GM15510 (cell line): ENCODE data around the gene ANO6.

ENCODE experiments used
- POLR2A ChIP-seq: IDR thresholded peaks from 3 replicates; pipeline ENCODE4 v1.6.1; 2011; ENCODE audit warnings: borderline replicate concordance; ENCODE audit not compliant: insufficient read length; ENCODE audit errors: extremely low read depth

ANO6 gene

DNA sequence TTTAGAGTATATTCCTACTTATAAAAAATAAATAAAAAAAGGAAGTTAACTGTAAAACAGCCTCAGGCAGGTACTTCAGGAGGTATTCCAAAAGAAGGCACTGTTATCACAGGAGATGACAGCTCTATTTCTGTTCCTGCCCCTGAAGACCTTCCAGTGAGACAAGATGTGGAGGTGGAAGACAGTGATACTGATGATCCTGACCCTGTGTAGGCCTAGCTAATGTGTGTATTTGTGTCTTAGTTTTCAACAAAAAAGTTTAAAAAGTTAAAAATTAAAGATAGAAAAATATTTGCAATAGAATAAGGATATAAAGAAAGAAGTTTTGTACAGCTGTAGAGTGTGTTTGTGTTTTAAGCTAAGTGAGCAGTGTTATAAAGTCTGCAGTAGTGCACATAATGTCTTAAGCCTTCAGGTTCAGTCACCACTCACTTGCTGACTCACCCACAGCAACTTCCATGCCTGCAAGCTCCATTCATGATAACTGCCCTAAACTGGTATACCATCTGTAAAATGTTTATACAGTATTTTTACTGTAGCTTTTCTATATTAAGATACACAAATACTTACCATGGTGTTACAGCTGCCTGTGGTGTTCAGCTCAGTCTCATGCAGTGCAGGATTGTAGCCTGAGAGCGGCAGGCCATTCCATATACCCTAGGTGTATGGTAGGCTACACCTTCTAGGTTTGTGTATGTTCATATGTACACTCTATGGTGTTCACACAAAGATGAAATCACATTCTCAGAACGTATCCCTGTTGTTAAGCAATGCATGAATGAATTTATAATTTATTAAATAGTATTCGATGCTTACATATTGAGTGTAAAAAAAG is 121.1 kb downstream of the ANO6 start:
- no peak for TF ChIP-seq POLR2A

DNA sequence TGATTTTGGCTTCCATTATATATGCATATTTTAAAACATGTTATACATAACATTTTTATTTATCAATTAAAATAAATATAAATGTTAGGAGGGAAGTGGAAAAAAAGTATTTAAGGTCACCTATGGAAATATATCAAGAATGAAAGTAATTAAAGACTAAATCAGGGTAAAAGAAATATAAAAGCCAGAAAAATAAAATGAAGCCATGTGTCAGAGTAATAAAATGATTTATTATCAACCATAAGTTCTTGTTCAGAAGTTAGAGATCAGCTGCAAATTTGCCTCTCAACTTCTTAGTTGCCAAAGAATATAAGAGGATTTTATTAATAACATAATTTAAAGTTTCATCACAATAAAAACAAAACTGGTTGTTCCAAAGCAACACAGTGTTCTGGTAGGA is 121.9 kb downstream of the ANO6 start:
- TF ChIP-seq POLR2A: no peak

DNA sequence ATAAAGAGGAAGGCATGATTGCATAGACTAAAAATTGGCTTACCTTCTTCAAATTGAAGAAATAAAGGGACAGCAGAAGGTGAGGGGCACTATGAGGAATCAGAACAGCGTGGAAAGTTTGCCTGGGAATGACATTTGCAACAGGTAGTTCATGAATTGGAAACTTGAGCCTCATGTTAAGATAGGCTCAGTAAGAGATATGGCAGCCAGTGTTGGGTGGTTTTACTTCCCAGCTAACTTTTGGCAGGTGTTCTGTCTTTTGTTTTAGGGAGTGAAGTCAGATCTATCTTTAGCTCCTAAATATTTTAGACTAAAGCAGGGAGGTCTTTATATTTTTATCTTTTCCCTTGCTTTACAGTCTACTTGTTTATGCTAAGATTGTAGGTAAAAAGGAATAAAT is 122.4 kb downstream of the ANO6 start:
- TF ChIP-seq POLR2A: no peak

DNA sequence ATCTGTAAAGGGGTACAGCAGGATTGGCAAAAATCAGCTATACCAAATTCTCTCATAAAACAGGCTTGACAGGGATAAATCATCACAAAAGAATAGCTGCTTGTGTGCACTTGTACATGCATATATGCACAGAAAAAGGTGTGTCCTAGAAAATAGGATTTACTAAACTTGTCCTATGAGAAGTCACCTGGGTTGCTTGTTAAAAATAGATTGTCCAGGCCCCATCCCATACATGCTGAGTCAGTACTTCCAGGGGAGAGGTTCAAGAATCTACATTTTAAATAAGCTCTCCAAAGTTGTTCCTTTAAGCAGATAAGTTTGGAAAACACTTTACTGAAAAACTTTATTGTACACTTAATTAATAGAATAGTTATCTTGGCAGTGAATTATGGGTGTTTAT is 123.1 kb downstream of the ANO6 start:
- no peak for TF ChIP-seq POLR2A

DNA sequence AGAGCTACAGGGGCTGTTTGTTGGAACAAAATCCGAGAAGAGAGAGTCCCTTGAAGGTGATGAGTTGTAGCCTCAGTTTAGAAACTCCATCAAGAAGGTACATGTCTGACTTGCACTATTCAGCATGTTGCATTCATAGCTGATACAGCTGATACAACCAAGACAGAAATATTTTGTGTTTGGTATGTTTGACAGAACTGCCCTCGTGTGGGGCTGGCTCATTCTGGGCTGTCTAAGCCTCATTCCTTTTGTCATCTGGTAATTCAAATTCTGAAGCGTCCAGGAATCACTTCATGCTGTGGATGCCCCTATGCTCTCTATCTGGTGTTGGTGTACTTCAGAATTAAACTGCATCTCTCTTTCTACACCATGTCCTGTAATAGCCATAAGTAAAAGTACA is 126.3 kb downstream of the ANO6 start:
- TF ChIP-seq POLR2A: no peak

DNA sequence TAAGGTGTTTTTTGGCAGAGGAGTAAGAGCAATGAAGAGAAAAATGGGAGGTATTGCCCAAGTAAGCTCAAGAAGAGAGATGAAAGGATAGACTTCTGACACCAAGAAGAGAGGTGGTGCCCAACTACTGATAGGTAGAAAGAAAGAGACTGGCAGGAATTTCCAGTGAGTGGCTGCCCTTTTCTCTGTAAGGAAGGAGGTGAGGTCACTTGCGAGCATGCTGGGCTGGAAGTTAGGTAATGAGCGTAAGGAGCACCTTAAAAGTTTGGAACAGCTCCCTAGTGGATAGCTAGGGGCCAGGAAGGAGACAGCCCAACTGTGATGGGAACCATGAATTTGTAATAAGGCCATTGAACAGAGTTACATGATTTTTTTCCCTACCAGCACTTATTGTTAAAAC is 127.0 kb downstream of the ANO6 start:
- no peak for TF ChIP-seq POLR2A

DNA sequence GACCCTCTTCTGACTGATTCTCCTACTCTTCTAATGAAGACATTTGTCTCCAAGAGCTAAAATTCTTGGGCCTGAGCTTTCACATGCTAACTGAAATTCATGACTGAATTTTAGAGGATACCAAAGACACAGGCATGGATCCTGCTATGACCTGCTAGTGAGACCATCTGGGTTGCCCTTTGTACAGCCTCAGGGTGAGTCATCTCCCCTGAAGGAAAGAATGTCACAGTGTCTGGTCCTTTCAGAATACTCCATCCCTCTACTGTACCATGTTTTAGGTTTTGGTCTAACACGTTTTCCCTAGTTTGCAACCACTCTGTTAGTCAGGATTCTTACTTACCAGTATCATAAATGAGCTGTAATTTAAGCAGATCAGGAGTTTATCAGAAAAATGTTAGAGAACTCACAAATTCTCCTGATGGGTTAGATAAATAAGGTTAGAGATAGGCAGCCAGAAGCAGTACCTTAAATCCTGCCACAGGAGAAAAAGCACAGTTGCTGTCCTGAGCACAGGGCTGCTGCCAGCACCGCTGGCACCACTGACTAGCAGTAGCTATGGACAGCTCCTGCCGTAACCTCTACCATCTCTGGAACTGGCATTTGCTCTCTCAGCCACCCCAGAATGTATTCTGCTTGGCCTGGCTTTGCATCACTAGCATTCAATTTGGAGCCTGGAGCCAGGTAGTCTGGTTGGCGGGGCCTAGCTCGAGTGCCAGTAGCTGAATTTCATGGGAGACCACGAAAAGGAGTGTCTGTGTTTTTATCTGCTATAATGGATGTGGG is 127.6 kb downstream of the ANO6 start:
- TF ChIP-seq POLR2A: no peak

DNA sequence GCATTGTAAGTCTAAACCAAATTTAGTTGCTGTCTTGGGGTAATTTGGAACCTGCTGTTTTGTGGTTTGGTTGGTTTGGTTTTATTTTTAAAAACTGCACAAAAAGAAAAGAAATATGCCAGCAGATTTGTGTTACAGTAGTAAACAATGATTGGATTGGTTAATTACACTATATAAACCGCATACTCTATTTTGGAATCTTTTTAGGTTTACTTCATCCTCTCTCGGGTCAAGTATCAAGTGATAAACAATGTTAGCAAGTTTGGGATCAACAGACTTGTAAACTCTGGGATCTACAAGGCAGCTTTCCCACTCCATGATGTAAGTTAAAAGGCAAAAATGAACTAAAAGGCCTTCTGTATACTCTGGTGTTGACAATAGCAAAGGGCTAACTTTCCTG is 132.4 kb downstream of the ANO6 start:
- no peak for TF ChIP-seq POLR2A

DNA sequence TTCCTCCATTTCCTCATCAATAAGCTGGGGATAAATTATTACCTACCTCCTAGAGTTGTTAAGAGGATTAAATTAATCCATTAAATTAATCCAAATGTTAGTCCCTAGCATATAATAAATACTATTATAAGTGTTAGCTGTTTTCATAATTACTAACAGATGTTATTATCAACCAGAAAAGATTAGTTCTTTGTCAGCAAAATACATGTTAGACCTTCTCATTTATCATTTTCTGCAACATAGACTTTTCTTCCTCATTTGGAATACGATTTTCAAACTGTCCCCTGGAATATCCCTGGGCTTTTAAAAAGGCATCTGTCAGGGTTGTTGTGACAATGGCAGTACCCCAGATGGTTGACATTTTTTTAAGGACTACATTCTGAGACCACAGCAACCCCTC is 133.1 kb downstream of the ANO6 start:
- TF ChIP-seq POLR2A: no peak

DNA sequence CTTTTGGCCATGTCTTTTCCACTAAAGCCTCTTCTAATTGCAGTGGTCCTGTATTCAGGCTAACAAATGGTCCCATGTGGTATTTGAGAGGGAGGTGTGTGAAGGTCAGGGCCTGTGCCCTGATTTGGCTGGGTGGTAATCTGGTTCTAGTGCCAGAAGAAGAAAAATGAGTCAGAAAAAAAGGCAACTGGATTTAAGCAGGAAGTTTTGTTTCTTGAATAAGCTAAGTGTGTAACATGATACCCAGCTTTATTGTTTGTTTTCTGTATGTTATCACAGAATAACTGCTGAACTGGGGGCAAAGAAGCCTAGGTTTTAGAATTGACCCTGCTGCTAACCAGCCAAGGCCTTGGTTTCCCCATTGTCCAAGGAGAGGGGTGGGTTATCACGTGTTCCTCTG is 134.0 kb downstream of the ANO6 start:
- TF ChIP-seq POLR2A: no peak

DNA sequence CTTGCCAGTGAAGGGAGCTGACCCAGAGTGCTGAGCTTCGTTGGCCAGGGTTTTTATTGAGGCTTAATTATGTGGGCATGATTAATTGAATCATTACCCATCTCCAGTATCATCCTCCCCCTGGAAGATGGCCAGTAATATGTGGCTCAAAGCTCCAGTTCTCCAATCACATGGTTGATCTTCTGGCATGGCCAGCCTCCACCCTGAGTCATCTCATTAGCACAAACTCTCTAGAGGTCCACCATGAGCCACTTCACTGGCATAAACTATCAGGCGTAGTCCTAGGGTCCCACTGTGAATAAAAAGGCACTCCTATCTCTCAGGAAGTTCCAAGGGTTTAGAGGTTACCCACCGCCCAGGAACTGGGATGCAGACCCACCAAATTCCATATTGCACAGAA is 135.0 kb downstream of the ANO6 start:
- no peak for TF ChIP-seq POLR2A

DNA sequence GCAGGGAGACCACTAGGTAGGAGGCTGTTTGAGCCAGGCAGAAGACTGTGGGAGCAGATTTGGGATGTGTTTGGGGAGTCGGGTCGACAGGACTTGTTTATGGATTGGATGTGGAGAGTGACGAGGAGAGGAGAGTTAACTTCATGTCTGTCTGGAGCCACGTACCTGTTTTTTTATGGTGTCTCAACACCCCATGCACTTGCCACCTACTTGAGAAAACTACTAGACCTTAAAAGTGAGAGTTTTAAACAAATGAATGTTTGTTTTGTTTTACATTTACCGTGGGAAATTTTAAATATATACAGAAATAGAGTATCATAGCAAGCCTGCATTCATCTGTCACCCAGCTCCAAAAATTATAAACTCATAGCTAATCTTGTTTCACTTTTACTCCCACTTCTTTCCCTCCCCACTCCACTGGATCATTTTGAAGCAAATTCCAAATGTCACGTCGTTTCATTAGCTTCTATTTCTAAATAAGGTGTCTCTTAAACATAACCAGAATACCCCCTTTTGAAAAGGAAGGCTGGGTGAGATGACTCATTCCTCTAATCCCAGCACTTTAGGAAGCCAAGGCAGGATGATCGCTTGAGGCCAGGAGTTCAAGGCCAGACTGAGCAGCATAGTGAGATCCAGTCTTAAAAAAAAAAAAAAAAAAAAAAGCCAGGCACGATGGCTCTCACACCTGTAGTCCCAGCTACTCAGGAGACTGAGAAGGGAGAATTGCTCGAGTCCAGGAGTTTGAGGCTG is 136.2 kb downstream of the ANO6 start:
- TF ChIP-seq POLR2A: no peak

DNA sequence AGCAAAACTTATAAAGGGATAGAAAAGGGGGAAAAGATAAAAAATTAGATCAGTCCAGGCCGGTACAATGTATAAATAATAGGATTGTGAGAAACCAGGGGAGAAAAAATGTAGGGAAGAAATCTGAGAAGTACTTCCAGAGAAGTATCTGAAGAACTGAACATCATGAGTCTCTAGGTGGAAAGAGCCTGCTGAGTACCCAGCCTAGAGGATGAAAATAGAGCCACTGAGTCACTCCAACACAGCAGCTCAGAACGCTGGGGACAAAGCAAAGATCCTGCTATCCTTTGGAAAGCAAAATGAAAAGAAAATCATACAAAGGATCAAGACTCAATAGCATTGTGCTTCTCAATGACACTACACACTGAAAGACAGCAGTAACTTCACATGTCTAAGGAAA is 138.0 kb downstream of the ANO6 start:
- TF ChIP-seq POLR2A: no peak

DNA sequence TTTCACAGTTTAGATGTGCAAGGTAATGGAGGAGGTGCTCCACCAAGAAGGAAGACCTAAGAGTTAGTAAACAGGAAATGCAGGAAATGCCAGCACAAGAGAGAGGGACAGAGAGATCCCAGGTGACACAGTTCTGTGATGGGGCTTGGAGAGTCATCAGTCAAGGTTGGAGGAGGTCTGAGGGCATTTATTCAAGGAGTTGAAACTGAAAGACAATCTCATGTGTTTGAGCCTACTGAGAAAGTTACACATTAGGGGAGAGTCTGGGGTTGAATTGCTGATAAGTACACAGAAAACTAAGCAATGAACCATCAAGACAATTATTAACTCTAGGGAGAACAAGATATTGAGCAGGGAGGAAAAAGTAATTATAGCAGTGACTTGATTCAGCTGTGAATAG is 138.5 kb downstream of the ANO6 start:
- TF ChIP-seq POLR2A: no peak

DNA sequence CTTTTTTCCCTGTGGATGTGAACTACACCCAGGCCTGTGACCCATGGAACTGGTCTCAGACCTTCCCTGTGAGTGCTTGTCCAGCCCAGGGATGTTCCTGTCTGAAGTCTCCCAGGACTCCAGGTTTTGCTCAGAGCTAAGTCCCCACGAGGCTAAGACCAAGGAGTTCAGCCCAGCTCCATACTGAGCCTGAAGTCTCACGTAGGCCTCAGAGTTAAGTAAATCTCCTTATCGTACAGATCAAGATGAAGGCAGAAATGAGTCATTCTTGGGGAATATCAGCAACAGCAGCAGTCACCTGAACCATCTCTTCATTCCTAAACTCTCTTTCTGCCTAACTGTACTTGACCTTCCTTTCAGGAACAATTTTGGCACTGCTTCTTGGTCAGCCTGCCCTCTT is 139.8 kb downstream of the ANO6 start:
- no peak for TF ChIP-seq POLR2A
